SK-N-MC (cell line): Measurements from ENCODE around the gene LAMA3.

Experiments used
- EZH2 ChIP-seq: fragments of 200-600 bp; sonication (generic); IDR thresholded peaks from one replicate; pipeline ENCODE4 v1.6.1; 2017; ENCODE audit warnings: antibody characterized with exemption
- POLR2AphosphoS5 ChIP-seq: IDR thresholded peaks from 2 replicates; pipeline ENCODE4 v1.6.1; 2012; ENCODE audit warnings: mild to moderate bottlenecking, low read depth, low read length, borderline replicate concordance

GRCh38 chr18:23939896-23940295 is 250.6 kb downstream of the LAMA3 start:
- no peak for TF ChIP-seq EZH2
- no peak for TF ChIP-seq POLR2AphosphoS5
